Measurements from ENCODE around the gene THAP9. TPM values are rescaled to one million over a fixed set of nuclear protein-coding genes. Genes with fewer than 3 reads are reported as not detected.

THAP9 gene
- total RNA-seq, 1 experiment from 2014 or later = 7.9 TPM

DNA sequence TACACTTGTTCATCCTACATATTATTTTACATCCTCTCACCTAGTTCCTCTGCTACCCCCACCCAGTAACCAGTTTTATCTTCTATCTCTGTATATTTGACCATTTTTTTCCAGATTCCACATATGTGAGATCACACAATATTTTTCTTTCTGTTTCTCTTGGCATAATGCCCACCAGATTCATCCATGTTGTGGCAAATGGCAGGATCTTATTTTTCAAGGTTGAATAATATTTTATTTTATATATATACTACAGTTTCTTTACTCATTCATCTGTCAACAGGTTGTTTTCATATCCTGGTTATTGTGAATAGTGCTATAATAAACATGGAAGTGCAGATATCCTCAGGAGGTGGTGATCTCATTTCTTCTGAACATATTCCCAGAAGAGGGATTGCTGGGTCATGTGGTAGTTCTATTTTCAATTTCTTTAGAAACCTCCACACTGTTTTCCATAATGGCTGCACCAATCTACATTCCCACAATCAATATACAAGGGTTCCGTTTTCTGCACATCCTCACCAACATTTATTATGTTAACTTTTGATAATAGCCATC lies 48.2 kb downstream of the THAP9 start:
- ChIA-PET CTCF (no interaction called here), POLR2A (no interaction called here)

DNA sequence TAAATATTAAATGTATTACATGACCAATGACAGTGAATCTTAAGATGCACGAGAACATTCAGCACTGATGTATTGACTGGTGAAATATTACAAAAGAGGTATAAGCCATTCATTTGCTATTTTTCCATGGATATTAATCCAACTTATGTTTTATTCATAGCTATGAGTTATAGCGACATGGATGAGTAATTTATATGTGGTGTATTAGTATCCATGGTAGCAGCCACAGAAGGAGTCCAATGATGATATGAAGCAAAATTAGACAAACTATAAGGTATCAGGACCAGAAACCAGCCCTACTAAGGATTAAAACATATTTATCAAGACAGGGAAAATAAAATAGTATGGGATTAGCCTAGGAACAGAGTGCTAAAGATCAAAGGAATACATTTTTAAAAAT lies 50.7 kb downstream of the THAP9 start:
- no TSS peak for BruUV-seq (replicated peaks)
- no peaks in the 10 kb centered on the region for H3K4me1 Mint-ChIP-seq (ENCODE audit: low read depth, unreplicated experiment)

More for the DNA sequence above, 48.2 kb downstream of the THAP9 start:
- intact Hi-C loops (cut with micrococcal nuclease; ENCODE audit: unreplicated experiment) = no loop called here
- H3K36me3 ChIP-seq (ENCODE audit: control insufficient read depth, insufficient read depth, low read length) = no peaks in the 10 kb centered on the region
- Mint-ChIP-seq H3K4me3 (ENCODE audit: unreplicated experiment) (no peak overlapping the region), H3K36me3 (ENCODE audit: insufficient read depth, unreplicated experiment) (no peaks in the 10 kb centered on the region), H3K4me1 (ENCODE audit: low read depth, unreplicated experiment) (no peaks in the 10 kb centered on the region), H3K9me3 (ENCODE audit: unreplicated experiment) (no peaks in the 10 kb centered on the region), H3K27ac (ENCODE audit: unreplicated experiment) (no peak overlapping the region), H3K27me3 (ENCODE audit: insufficient read depth, unreplicated experiment) (no peaks in the 10 kb centered on the region)
- no peaks in the 10 kb centered on the region for H3K9me3 ChIP-seq
- no peak for DNase-seq
- TF ChIP-seq, protein P1, sequence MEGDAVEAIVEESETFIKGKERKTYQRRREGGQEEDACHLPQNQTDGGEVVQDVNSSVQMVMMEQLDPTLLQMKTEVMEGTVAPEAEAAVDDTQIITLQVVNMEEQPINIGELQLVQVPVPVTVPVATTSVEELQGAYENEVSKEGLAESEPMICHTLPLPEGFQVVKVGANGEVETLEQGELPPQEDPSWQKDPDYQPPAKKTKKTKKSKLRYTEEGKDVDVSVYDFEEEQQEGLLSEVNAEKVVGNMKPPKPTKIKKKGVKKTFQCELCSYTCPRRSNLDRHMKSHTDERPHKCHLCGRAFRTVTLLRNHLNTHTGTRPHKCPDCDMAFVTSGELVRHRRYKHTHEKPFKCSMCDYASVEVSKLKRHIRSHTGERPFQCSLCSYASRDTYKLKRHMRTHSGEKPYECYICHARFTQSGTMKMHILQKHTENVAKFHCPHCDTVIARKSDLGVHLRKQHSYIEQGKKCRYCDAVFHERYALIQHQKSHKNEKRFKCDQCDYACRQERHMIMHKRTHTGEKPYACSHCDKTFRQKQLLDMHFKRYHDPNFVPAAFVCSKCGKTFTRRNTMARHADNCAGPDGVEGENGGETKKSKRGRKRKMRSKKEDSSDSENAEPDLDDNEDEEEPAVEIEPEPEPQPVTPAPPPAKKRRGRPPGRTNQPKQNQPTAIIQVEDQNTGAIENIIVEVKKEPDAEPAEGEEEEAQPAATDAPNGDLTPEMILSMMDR (IDR thresholded peaks at IDR 0.05; ENCODE audit: insufficient read depth in 1 of 2, low read depth in 1 of 2, low read length in 1 of 2, severe bottlenecking in 1 of 2, unreplicated experiment in 1 of 2) = no peak
- H3K4me1 ChIP-seq = no peaks in the 10 kb centered on the region
- H3K4me3 ChIP-seq (ENCODE audit: low read depth, low read length) = no peak overlapping the region
- no TSS peak for BruUV-seq (replicated peaks)
- H3K27me3 ChIP-seq (replicated peaks; ENCODE audit: control insufficient read depth, insufficient read depth, low read length) = no peaks in the 10 kb centered on the region

DNA sequence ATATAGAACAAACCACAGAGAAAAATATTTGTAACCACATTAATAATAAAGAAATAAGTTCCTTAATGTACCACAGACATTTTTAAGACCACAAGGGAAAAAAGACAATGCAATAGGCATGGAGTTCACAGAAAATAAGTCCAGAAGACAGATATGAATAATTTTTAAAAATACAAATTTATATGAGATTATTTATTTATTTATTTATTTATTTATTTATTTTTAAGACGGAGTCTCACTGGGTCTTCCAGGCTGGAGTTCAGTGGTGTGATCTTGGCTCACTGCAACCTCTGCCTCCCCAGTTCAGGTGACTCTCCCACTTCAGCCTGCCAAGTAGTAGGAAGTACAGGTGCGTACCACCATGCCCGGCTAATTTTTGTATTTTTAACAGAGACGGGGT lies 53.7 kb downstream of the THAP9 start:
- Mint-ChIP-seq H3K4me1 (ENCODE audit: low read depth, unreplicated experiment) (no peaks in the 10 kb centered on the region), H3K27ac (ENCODE audit: unreplicated experiment) (no peak overlapping the region), H3K36me3 (ENCODE audit: insufficient read depth, unreplicated experiment) (peaks cover 12% of the 10 kb centered on the region), H3K4me3 (ENCODE audit: unreplicated experiment) (no peak overlapping the region), H3K27me3 (ENCODE audit: insufficient read depth, unreplicated experiment) (no peaks in the 10 kb centered on the region), H3K9me3 (ENCODE audit: unreplicated experiment) (no peaks in the 10 kb centered on the region)
- Histone ChIP-seq H3K9me3 (no peaks in the 10 kb centered on the region), H3K36me3 (ENCODE audit: control insufficient read depth, insufficient read depth, low read length) (no peaks in the 10 kb centered on the region; the same call in 1 of the 2 replicates), H3K27me3 (replicated peaks; ENCODE audit: control insufficient read depth, insufficient read depth, low read length) (no peaks in the 10 kb centered on the region), H3K4me1 (no peaks in the 10 kb centered on the region), H3K4me3 (ENCODE audit: low read depth, low read length) (no peak overlapping the region)
- DNase-seq = no peak
- TF ChIP-seq, protein P1 (IDR thresholded peaks at IDR 0.05; ENCODE audit: insufficient read depth in 1 of 2, low read depth in 1 of 2, low read length in 1 of 2, severe bottlenecking in 1 of 2, unreplicated experiment in 1 of 2) = no peak
- CTCF ChIA-PET = no interaction called here
- POLR2A ChIA-PET = no interaction called here
- BruUV-seq (replicated peaks) = no TSS peak
- intact Hi-C loops (cut with micrococcal nuclease; ENCODE audit: unreplicated experiment) = no loop called here

More for the DNA sequence above, 50.7 kb downstream of the THAP9 start:
- H3K4me1 ChIP-seq = no peaks in the 10 kb centered on the region
- Mint-ChIP-seq H3K9me3 (ENCODE audit: unreplicated experiment) (no peaks in the 10 kb centered on the region), H3K27ac (ENCODE audit: unreplicated experiment) (no peak overlapping the region), H3K36me3 (ENCODE audit: insufficient read depth, unreplicated experiment) (peaks cover 6% of the 10 kb centered on the region), H3K27me3 (ENCODE audit: insufficient read depth, unreplicated experiment) (no peaks in the 10 kb centered on the region), H3K4me3 (ENCODE audit: unreplicated experiment) (no peak overlapping the region)
- CTCF ChIA-PET = no interaction called here
- no peak for DNase-seq
- H3K4me3 ChIP-seq (ENCODE audit: low read depth, low read length) = no peak overlapping the region
- no peaks in the 10 kb centered on the region; the same call in 1 of the 2 replicates for H3K36me3 ChIP-seq (ENCODE audit: control insufficient read depth, insufficient read depth, low read length)
- intact Hi-C loops (cut with micrococcal nuclease; ENCODE audit: unreplicated experiment) = no loop called here
- TF ChIP-seq, protein P1 (IDR thresholded peaks at IDR 0.05; ENCODE audit: insufficient read depth in 1 of 2, low read depth in 1 of 2, low read length in 1 of 2, severe bottlenecking in 1 of 2, unreplicated experiment in 1 of 2) = no peak
- POLR2A ChIA-PET = no interaction called here
- no peaks in the 10 kb centered on the region for H3K27me3 ChIP-seq (replicated peaks; ENCODE audit: control insufficient read depth, insufficient read depth, low read length)
- no peaks in the 10 kb centered on the region for H3K9me3 ChIP-seq
